Astrocyte (in vitro differentiated cells and primary cell): ENCODE data around the gene CCN6. TPM values are rescaled to one million over a fixed set of nuclear protein-coding genes. Genes with fewer than 3 reads are reported as not detected.

Experiments used
- DNase-seq: peaks from one replicate; pipeline ENCODE4 v3.0.0-alpha.2; 2010; ENCODE audit warnings: low read depth
- FAIRE-seq: peaks from 2 replicates; lab custom pipeline; 2011; peaks lifted over from hg19 to GRCh38; lab: Jason Lieb, UNC
- H2AFZ ChIP-seq: 2 replicates; pipeline ENCODE4 v1.6.0; 2012; ENCODE audit warnings: low read depth, low read length, inconsistent platforms
- H3K27ac ChIP-seq: 2 replicates; pipeline ENCODE4 v1.5.1; 2011; ENCODE audit warnings: low read depth, low read length, inconsistent platforms
- H3K27me3 ChIP-seq: 2 replicates; pipeline ENCODE4 v1.6.0; 2011; ENCODE audit warnings: low read length, inconsistent platforms; ENCODE audit not compliant: insufficient read depth
- H3K36me3 ChIP-seq: 2 replicates; pipeline ENCODE4 v1.5.1; 2011; ENCODE audit warnings: low read length, inconsistent platforms; ENCODE audit not compliant: insufficient read depth
- H3K4me1 ChIP-seq: 2 replicates; pipeline ENCODE4 v1.5.1; 2011; ENCODE audit warnings: low read length, inconsistent platforms; ENCODE audit not compliant: insufficient read depth
- H3K4me2 ChIP-seq: 2 replicates; pipeline ENCODE4 v1.6.0; 2012; ENCODE audit warnings: low read length, inconsistent platforms
- H3K4me3 ChIP-seq: 2 replicates; pipeline ENCODE4 v1.5.1; 2011; ENCODE audit warnings: low read depth, mild to moderate bottlenecking, low read length, inconsistent platforms; ENCODE audit not compliant: insufficient read depth
- H3K79me2 ChIP-seq: 2 replicates; pipeline ENCODE4 v1.6.0; 2012; ENCODE audit warnings: mild to moderate bottlenecking, low read length, inconsistent platforms; ENCODE audit not compliant: insufficient read depth
- H3K9ac ChIP-seq: 2 replicates; pipeline ENCODE4 v1.6.0; 2012; ENCODE audit warnings: mild to moderate bottlenecking, low read length, inconsistent platforms
- H3K9me3 ChIP-seq: 2 replicates; pipeline ENCODE4 v1.5.1; 2012; ENCODE audit warnings: low read depth, mild to moderate bottlenecking, low read length, inconsistent platforms; ENCODE audit not compliant: insufficient read depth
- H4K20me1 ChIP-seq: 2 replicates; pipeline ENCODE4 v1.6.0; 2012; ENCODE audit warnings: low read length, inconsistent platforms; ENCODE audit not compliant: insufficient read depth
- H3K27ac Mint-ChIP-seq: one replicate; pipeline ENCODE4 v1.8.0; 2021; ENCODE audit warnings: mild to moderate bottlenecking, mixed read lengths; ENCODE audit not compliant: unreplicated experiment
- H3K27me3 Mint-ChIP-seq: one replicate; pipeline ENCODE4 v1.8.0; 2021; ENCODE audit warnings: low read depth, mixed read lengths; ENCODE audit not compliant: unreplicated experiment
- H3K36me3 Mint-ChIP-seq: one replicate; pipeline ENCODE4 v1.8.0; 2021; ENCODE audit warnings: low read depth, mixed read lengths; ENCODE audit not compliant: unreplicated experiment
- H3K4me1 Mint-ChIP-seq: one replicate; pipeline ENCODE4 v1.8.0; 2021; ENCODE audit warnings: low read depth, mixed read lengths; ENCODE audit not compliant: unreplicated experiment
- H3K4me3 Mint-ChIP-seq: one replicate; pipeline ENCODE4 v1.8.0; 2021; ENCODE audit warnings: mild to moderate bottlenecking, moderate library complexity, mixed read lengths; ENCODE audit not compliant: unreplicated experiment
- H3K9me3 Mint-ChIP-seq: one replicate; pipeline ENCODE4 v1.8.0; 2021; ENCODE audit warnings: mild to moderate bottlenecking, mixed read lengths; ENCODE audit not compliant: unreplicated experiment
- CTCF ChIP-seq: IDR thresholded peaks from 2 replicates; pipeline ENCODE4 v1.5.1; 2011; ENCODE audit warnings: low read depth, mild to moderate bottlenecking, inconsistent platforms, low read length, moderate library complexity; ENCODE audit not compliant: insufficient read depth
- EZH2 ChIP-seq: IDR thresholded peaks from 2 replicates; pipeline ENCODE4 v1.6.1; 2012; ENCODE audit warnings: mild to moderate bottlenecking, low read length, inconsistent platforms; ENCODE audit not compliant: insufficient read depth
- total RNA-seq: library from RNA; stranded (reverse); gene quantifications from 2 replicates; pipeline ENCODE4 v1.2.1, GENCODE V29; 2021

CCN6 gene
- total RNA-seq, 1 donor from 2014 or later = not detected

GRCh38 chr6:112024464-112024863, 29.4 kb upstream of the CCN6 start:
- Mint-ChIP-seq H3K36me3 (peaks cover 5% of the 10 kb centered on the region), H3K27me3 (peaks cover 5% of the 10 kb centered on the region), H3K27ac (no peak overlapping the region), H3K9me3 (peaks cover 5% of the 10 kb centered on the region), H3K4me1 (peaks cover 3% of the 10 kb centered on the region), H3K4me3 (no peak overlapping the region)
- no peaks in the 10 kb centered on the region for H3K36me3 ChIP-seq
- H3K4me3 ChIP-seq = no peak overlapping the region
- H3K4me2 ChIP-seq = no peak overlapping the region
- no peak overlapping the region for H3K27ac ChIP-seq
- no peak overlapping the region for H3K9ac ChIP-seq
- DNase-seq (no peak), FAIRE-seq (no peak)
- TF ChIP-seq EZH2 (no peak), CTCF (no peak)
- no peaks in the 10 kb centered on the region for H3K4me1 ChIP-seq
- no peaks in the 10 kb centered on the region for H3K27me3 ChIP-seq
- peaks cover 4% of the 10 kb centered on the region for H3K9me3 ChIP-seq
- H4K20me1 ChIP-seq = no peaks in the 10 kb centered on the region
- no peak overlapping the region for H2AFZ ChIP-seq
- H3K79me2 ChIP-seq = no peaks in the 10 kb centered on the region

GRCh38 chr6:112026933-112027332, 27.0 kb upstream of the CCN6 start:
- H3K4me2 ChIP-seq = no peak overlapping the region
- H2AFZ ChIP-seq = no peak overlapping the region
- no peak for DNase-seq
- no peak overlapping the region for H3K27ac Mint-ChIP-seq
- H3K36me3 ChIP-seq = no peaks in the 10 kb centered on the region
- no peak overlapping the region for H3K4me3 ChIP-seq
- peaks cover 5% of the 10 kb centered on the region for H3K36me3 Mint-ChIP-seq
- H3K4me1 ChIP-seq = no peaks in the 10 kb centered on the region
- H3K9ac ChIP-seq = no peak overlapping the region
- no peak overlapping the region for H3K27ac ChIP-seq
- H3K9me3 ChIP-seq = peaks cover 4% of the 10 kb centered on the region
- H3K4me1 Mint-ChIP-seq = peaks cover 3% of the 10 kb centered on the region
- no peaks in the 10 kb centered on the region for H3K79me2 ChIP-seq
- peaks cover 5% of the 10 kb centered on the region for H3K9me3 Mint-ChIP-seq
- FAIRE-seq = no peak
- no peaks in the 10 kb centered on the region for H4K20me1 ChIP-seq
- H3K4me3 Mint-ChIP-seq = no peak overlapping the region
- TF ChIP-seq CTCF (no peak), EZH2 (no peak)
- peaks cover 7% of the 10 kb centered on the region for H3K27me3 Mint-ChIP-seq
- H3K27me3 ChIP-seq = no peaks in the 10 kb centered on the region

- H3K9me3 ChIP-seq = peaks cover 4% of the 10 kb centered on the region
- H3K4me2 ChIP-seq = no peak overlapping the region
- FAIRE-seq (no peak), DNase-seq (no peak)
- H3K9ac ChIP-seq = no peak overlapping the region
- H2AFZ ChIP-seq = no peak overlapping the region
- TF ChIP-seq EZH2 = no peak
- no peak for TF ChIP-seq CTCF
- no peak overlapping the region for H3K27ac Mint-ChIP-seq
- no peak overlapping the region for H3K27ac ChIP-seq
- H3K79me2 ChIP-seq = no peaks in the 10 kb centered on the region
- H3K4me3 ChIP-seq = no peak overlapping the region
- H3K4me1 Mint-ChIP-seq = peaks cover 3% of the 10 kb centered on the region
- peaks cover 5% of the 10 kb centered on the region for H3K36me3 Mint-ChIP-seq
- H4K20me1 ChIP-seq = no peaks in the 10 kb centered on the region
- no peaks in the 10 kb centered on the region for H3K27me3 ChIP-seq
- H3K9me3 Mint-ChIP-seq = peaks cover 5% of the 10 kb centered on the region
- no peaks in the 10 kb centered on the region for H3K4me1 ChIP-seq
- H3K36me3 ChIP-seq = no peaks in the 10 kb centered on the region
- H3K27me3 Mint-ChIP-seq = peaks cover 8% of the 10 kb centered on the region
- H3K4me3 Mint-ChIP-seq = no peak overlapping the region
Observed at GRCh38 chr6:112027942-112028674, 25.8 kb upstream of the CCN6 start.
